HG02588 (cell line): ENCODE results near the gene KRTAP10-3.
"Not testable (repeated sequence)": the region's sequence is repeated elsewhere in the genome, so short reads cannot be mapped to it uniquely, and the experiment has no call there.

Experiments
- ATAC-seq: cut with Tn5 transposase; IDR thresholded peaks from one replicate; pipeline ENCODE4 v1.9.1; 2021; ENCODE audit warnings: mild to moderate bottlenecking, moderate library complexity; ENCODE audit not compliant: unreplicated experiment

Gene KRTAP10-3

GRCh38 chr21:44550285-44550684 is 8.3 kb downstream of the KRTAP10-3 start:
- not testable (repeated sequence) for ATAC-seq

DNA sequence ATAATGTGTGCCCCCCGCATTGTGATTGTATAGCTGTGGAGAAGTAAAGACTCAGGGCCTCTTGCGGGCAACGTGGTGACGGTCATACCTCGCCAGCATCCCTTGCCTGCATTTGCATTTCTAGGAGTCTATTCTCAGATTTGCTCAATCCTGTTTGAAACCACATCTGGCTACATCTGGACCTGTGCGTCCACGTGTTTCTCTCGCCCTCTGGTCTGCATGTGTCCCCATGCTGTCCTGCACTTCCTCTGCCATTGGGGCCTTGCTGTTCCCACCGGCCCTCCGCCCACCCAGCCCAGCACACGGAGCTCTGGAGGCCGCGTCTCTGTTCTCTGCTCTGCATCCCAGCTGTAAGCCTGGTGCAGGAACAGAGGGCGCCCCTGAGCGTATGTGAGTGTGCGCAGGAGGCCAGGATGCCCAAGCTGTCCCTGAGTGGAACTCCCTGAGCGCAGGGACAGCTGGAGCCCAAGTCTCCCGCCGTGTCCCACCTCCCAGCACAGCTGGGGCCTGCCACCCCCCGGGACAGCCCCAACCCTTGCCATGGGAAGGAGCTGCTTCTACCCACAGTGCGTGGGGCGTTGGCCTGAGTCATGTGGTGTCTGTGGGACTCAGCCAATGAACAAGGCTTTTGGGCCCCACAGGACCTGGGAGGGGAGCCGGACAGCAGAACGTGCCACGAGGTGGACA is 8.9 kb downstream of the KRTAP10-3 start:
- no peak for ATAC-seq

- no peak for ATAC-seq
Observed at GRCh38 chr21:44548922-44549321, 9.7 kb downstream of the KRTAP10-3 start.

GRCh38 chr21:44548381-44548780 is 10.2 kb downstream of the KRTAP10-3 start:
- ATAC-seq = no peak

- ATAC-seq = no peak
Observed at GRCh38 chr21:44547656-44548331, 10.8 kb downstream of the KRTAP10-3 start.

- no peak for ATAC-seq
Observed at GRCh38 chr21:44544566-44544965, 14.0 kb downstream of the KRTAP10-3 start.

- no peak for ATAC-seq
Observed at GRCh38 chr21:44542716-44543115, 15.9 kb downstream of the KRTAP10-3 start.

DNA sequence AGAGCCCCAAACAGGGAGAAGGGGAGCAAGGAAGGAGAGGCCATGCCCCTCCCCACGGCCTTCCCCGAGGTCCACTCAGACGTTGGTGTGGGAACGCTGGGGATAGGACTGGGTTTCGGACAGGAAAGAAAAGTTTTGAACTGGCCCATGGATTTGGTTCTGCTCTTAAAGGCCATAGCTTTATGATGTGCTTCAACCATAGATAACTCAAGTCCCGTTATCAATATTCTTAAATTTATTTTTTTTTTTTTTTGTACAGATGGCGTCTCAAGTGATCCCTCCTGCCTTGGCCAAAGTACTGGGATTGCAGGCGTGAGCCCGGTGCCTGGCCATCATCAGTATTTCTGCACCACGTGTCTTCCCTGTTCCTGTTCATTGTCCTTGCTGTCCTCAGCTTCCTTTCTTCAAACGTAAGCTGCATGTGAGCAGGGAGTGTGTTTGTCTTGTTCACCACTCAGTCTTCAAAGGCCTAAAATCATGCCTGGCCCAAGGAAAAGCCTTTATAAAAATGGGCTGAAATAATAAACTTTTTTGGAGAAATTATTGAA is 17.8 kb downstream of the KRTAP10-3 start:
- ATAC-seq = no peak

DNA sequence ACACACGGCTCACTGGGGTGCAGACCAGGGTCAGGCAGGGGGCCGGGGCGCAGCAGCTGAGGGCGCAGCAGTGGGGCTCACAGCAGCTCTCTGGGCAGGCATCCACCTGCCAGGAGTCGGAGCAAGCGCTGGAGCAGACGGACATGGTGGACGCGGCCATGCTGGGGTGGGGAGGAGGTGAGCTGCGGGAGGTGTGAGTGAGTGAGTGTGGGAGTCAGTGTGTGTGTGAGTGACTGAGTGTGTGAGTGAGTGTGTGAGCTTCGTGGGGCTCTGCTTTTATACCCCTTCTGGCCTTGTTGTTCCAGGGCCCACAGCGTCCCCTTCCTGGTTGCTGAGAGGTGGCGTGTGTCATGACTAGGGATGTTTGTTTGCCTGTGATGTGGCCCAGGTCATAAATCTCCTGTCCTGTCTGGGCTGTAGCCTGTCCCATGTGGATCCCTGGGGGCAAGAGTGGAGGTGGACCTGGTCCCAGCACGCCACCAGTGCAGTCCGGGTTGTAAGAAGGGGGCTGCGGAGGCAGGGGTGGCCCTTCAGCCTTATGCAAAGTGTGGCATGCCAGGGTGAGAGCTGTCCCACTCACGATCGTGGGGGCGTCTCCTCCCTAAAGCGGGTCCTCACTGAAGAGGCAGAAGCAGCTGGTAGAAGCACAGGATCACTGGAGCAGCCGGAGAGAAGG is 18.5 kb downstream of the KRTAP10-3 start, which contains the start of gene KRTAP10-1:
KRTAP10-1 (minus strand) TSS at position 205 of the 676 bp plus-strand sequence; CDS start at position 160, 45 bp downstream.
- no peak for ATAC-seq

DNA sequence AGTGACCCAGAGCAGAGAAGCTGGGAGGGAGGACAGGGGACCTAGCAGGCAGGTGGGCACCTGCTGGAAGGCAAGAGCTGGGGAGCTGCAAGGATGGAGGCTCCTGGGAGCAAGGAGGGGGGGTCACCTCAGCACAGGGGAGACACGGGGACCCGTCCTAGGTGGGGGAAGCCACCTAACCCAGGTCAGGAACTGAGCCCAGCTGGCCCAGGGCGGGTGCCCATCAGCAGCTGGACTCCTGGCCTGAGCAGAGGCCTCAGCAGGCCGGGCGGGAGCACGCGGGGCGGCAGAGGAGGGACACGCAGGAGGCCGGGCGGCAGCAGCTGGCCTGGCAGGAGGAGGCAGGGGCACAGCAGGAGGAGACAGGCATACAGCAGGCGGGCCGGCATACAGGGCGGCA is 19.5 kb downstream of the KRTAP10-3 start:
- ATAC-seq = no peak

GRCh38 chr21:44537930-44538911 is 20.4 kb downstream of the KRTAP10-3 start:
- no peak for ATAC-seq

DNA sequence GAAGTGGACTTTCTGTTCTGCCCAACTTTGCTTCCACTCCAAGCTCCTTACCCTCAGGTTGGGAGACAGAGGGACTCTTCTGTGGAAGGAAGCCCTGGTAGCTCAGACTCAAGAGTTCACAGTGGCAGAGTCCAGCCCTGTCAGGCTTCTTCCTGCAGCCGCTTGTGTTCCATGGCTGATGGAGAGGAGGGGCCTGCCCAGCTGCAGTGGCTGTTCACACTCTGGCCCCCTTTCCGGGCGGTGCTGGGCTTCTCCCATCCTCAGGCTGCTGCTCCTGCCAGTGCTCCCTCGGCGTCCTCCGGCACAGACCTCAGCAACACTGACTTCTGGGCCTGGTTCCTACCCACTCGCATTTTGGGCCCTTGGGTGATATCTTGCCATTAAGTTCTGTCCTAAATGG is 22.6 kb downstream of the KRTAP10-3 start:
- no peak for ATAC-seq

DNA sequence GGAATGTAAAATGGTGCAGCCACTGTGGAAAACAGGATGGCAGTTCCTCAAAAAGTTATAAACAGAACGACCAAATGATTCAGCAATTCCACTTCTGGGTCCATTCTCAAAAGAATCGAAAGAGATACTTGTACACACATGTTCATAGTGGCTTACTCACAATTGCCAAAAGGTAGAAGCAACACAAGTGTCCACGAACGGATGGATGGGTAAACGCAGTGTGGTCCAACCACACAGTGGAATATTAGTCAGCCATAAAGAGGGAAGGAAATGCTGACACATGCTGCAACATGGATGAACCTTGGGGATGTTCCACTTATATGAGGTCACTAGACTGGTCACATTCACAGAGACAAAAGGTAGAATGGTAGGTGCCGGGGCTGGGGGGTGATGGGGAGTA is 23.9 kb downstream of the KRTAP10-3 start:
- ATAC-seq = no peak

GRCh38 chr21:44533891-44534627 is 24.5 kb downstream of the KRTAP10-3 start:
- ATAC-seq = no peak

GRCh38 chr21:44533121-44533890 is 25.3 kb downstream of the KRTAP10-3 start:
- no peak for ATAC-seq

- no peak for ATAC-seq
Observed at GRCh38 chr21:44532712-44533111, 25.9 kb downstream of the KRTAP10-3 start.

DNA sequence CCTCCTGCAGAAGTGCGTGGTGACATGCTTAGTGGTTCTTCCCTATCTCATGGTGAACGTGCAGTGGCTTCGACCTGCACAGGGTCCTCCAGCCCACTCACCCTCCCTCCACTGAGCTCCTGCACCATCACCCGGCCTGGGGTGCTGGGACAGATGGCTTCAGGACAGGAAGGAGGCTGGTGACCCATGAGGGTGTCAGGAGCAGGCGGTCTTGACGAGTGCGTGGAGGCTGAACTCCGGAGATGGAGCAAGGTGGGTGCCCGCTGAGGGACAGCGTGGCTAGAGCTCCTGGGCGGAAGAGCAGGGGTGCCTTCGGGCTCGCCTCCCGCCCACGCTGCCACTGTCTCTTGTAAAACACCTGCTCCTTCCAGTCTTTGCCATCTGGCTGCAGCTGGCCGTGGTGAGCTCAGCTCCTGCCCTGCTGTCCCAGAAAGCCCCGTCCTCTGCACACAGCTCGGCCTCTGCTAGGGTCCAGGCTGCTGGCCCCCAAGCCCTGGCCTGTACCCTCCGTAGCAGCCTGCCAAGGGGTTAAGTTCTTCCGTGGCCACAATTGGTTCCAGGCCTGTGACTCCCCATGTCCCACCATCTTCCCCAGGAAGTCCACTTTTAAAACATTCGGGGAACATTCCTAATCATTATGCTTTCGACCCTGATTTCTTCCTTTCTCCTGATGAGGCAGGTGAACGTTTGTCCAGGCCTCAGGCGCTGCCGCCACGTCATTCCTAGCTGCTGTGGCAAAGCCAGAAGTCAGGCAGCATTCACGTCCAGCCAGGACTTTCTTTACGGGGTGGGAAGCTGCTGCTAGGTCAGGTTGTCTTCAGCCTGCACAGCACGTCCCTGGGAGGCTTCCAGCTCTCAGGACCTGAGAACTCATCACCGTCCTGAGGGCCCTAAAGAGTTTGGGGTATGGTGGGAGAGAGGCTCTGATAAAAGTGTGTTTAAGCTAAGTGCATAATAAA is 26.7 kb downstream of the KRTAP10-3 start:
- no peak for ATAC-seq
